Natural killer cell (primary cell): ENCODE measurements around the gene BRD3. TPM values are rescaled to one million over a fixed set of nuclear protein-coding genes. Genes with fewer than 3 reads are reported as not detected.

ENCODE experiments used
- ATAC-seq, 3 donors: fragments of 150-1000 bp in 2 of 3; fragments of 200-7000 bp in 1 of 3; cut with Tn5 transposase; 1 replicate in 1 of 3; 2 replicates in 2 of 3; pipeline ENCODE4 v1.10.0; 2021; ENCODE audit warnings: mild to moderate bottlenecking in 2 of 3, moderate library complexity in 2 of 3
- DNase-seq, 2 donors: peaks; one replicate each; pipeline versions ENCODE4 v3.0.0 to v3.0.0-alpha.2; 2013 to 2021; ENCODE audit warnings: mixed read lengths in 1 of 2
- H3K27ac ChIP-seq: one replicate; pipeline ENCODE4 v1.5.1; 2013; ENCODE audit warnings: mild to moderate bottlenecking, low read length
- H3K27me3 ChIP-seq: one replicate; pipeline ENCODE4 v1.6.1; 2013; ENCODE audit warnings: low read length; ENCODE audit not compliant: control insufficient read depth, insufficient read depth
- H3K36me3 ChIP-seq: one replicate; pipeline ENCODE4 v1.6.1; 2013; ENCODE audit warnings: low read length; ENCODE audit not compliant: control insufficient read depth, insufficient read depth
- H3K4me1 ChIP-seq: one replicate; pipeline ENCODE4 v1.6.1; 2013; ENCODE audit warnings: low read length; ENCODE audit not compliant: control insufficient read depth, insufficient read depth
- H3K4me3 ChIP-seq: one replicate; pipeline ENCODE4 v1.5.1; 2013; ENCODE audit warnings: low read length
- H3K9me3 ChIP-seq: one replicate; pipeline ENCODE4 v1.6.1; 2013; ENCODE audit warnings: low read length; ENCODE audit not compliant: control insufficient read depth, insufficient read depth
- H3K27ac Mint-ChIP-seq, 2 donors: one replicate each; pipeline ENCODE4 v1.8.0; 2022; ENCODE audit warnings: mild to moderate bottlenecking in 2 of 2, mixed read lengths in 2 of 2, moderate library complexity in 1 of 2
- H3K27me3 Mint-ChIP-seq, 2 donors: one replicate each; pipeline ENCODE4 v1.8.0; 2022; ENCODE audit warnings: low read depth in 2 of 2, mixed read lengths in 2 of 2
- H3K36me3 Mint-ChIP-seq: one replicate; pipeline ENCODE4 v1.8.0; 2022; ENCODE audit warnings: mixed read lengths
- H3K4me1 Mint-ChIP-seq, 2 donors: one replicate each; pipeline ENCODE4 v1.8.0; 2022; ENCODE audit warnings: mixed read lengths in 2 of 2
- H3K4me3 Mint-ChIP-seq: one replicate; pipeline ENCODE4 v1.8.0; 2022; ENCODE audit warnings: mild to moderate bottlenecking, moderate library complexity, mixed read lengths
- H3K9me3 Mint-ChIP-seq, 2 donors: one replicate each; pipeline ENCODE4 v1.8.0; 2022; ENCODE audit warnings: mixed read lengths in 2 of 2
- WGBS: methylation state at CpG from one replicate; pipeline ENCODE4 v1.1.7; 2013; ENCODE audit warnings: missing lambda C conversion rate; ENCODE audit not compliant: insufficient coverage; 5-methylcytosine and 5-hydroxymethylcytosine counted together
- intact Hi-C: fragments of 100-400 bp; cut with micrococcal nuclease; formaldehyde crosslinking; loops from one replicate; pipeline ENCODE4 v1.14.2; 2022
- total RNA-seq, 4 donors: library from RNA; stranded (reverse); fragments of 120-200 nt in 1 of 4; gene quantifications; one replicate each; pipeline versions ENCODE4 v1.2.3 to v1.2.4, GENCODE V29; 2013 to 2022
- TF ChIP-seq, protein P1 (sequence below): fragments of 200-600 bp; IDR thresholded peaks from one replicate; pipeline ENCODE4 v1.8.0; 2022; ENCODE audit warnings: antibody characterized with exemption

BRD3 gene
- total RNA-seq, 3 donors from 2014 or later (not counting 1 experiment from before 2014, with no cell fraction given): 52.8 to 63.0 (median 52.8) TPM

DNA sequence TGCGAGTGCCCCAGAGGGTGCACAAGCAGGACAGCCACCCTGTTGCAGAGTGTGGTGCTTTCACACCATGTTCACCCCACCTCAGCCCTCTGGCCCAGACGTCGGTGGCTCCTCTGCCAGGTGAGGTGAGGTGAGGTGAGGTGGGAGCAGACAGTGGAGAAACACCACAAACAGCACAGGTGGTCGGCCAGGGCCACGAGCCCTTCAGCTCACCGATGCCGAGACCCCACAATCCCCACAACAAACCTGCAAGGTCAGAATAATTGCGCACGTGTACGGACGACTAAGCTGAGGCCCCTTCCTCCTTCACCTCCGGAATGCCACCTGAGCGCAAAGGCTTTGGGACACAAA is 10.5 kb downstream of the BRD3 start:
- no peaks in the 10 kb centered on the region for H3K36me3 Mint-ChIP-seq
- no peaks in the 10 kb centered on the region for H3K27me3 Mint-ChIP-seq
- Histone ChIP-seq H3K27me3 (no peaks in the 10 kb centered on the region), H3K4me3 (no peak overlapping the region), H3K4me1 (peaks cover 56% of the 10 kb centered on the region), H3K27ac (no peak overlapping the region), H3K36me3 (peaks cover 13% of the 10 kb centered on the region), H3K9me3 (no peaks in the 10 kb centered on the region)
- TF ChIP-seq, protein P1, sequence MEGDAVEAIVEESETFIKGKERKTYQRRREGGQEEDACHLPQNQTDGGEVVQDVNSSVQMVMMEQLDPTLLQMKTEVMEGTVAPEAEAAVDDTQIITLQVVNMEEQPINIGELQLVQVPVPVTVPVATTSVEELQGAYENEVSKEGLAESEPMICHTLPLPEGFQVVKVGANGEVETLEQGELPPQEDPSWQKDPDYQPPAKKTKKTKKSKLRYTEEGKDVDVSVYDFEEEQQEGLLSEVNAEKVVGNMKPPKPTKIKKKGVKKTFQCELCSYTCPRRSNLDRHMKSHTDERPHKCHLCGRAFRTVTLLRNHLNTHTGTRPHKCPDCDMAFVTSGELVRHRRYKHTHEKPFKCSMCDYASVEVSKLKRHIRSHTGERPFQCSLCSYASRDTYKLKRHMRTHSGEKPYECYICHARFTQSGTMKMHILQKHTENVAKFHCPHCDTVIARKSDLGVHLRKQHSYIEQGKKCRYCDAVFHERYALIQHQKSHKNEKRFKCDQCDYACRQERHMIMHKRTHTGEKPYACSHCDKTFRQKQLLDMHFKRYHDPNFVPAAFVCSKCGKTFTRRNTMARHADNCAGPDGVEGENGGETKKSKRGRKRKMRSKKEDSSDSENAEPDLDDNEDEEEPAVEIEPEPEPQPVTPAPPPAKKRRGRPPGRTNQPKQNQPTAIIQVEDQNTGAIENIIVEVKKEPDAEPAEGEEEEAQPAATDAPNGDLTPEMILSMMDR: no peak
- intact Hi-C loops: no loop called here
- H3K4me3 Mint-ChIP-seq: no peak overlapping the region
- DNase-seq: no peak
- H3K27ac Mint-ChIP-seq: peak overlapping the region in 1 of 2 donors; percentile 24
- ATAC-seq: no peak
- 93% methylated on average over 11 of the region's 13 CpGs for WGBS
- no peaks in the 10 kb centered on the region for H3K9me3 Mint-ChIP-seq
- H3K4me1 Mint-ChIP-seq: peaks cover 7 to 56% of the 10 kb centered on the region in 2 donors

DNA sequence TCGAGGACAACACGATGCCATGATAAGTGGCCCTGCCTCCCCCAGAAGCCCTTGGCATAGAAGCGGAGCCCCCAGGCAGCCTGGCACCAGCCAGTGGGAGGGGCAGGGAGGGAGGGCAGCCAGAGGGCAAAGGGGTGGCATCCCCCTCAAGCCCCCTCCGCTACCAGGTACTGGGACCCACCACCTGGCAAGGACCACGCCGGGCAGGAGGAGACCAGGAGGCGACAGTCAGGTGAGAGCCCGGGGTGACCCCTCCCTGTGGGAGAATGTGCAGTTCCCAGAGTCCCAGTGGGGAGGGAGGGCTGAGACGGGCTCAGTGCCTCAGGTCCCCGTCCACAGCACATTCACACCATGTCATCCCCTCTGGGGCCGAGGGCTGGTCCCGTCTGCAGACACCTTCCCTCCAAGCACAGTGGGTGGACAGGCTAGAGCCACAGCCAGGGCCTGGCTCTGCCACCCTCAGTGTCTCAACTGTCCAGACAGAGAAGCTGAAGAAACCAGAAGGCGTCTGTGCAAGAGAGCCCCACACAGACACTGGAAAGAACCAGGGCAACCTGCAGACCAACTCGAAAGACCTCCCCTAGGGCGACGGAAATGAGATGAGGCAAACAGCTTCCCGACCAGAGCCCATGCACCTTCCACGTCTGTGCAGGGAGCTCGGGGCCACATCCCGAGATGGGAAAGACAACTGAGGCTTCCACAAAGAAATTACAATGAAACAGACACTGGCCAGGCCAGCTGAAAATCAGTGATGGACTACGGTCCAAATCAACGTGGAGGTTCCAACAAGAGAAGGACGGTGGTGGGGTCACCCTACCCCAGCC is 11.1 kb downstream of the BRD3 start:
- Mint-ChIP-seq H3K36me3 (peaks cover 2% of the 10 kb centered on the region), H3K27me3 (no peaks in the 10 kb centered on the region), H3K4me3 (no peak overlapping the region), H3K4me1 (peaks cover 7 to 53% of the 10 kb centered on the region in 2 donors), H3K9me3 (no peaks in the 10 kb centered on the region), H3K27ac (peak overlapping the region in 1 of 2 donors; percentile 24)
- no peak overlapping the region for H3K4me3 ChIP-seq
- ATAC-seq (no peak), DNase-seq (no peak)
- H3K4me1 ChIP-seq: peaks cover 50% of the 10 kb centered on the region
- H3K27ac ChIP-seq: no peak overlapping the region
- H3K36me3 ChIP-seq: peaks cover 16% of the 10 kb centered on the region
- TF ChIP-seq, protein P1: no peak
- H3K9me3 ChIP-seq: no peaks in the 10 kb centered on the region
- WGBS: 90% methylated on average over 21 of the region's 23 CpGs
- H3K27me3 ChIP-seq: no peaks in the 10 kb centered on the region
- intact Hi-C loops: no loop called here

DNA sequence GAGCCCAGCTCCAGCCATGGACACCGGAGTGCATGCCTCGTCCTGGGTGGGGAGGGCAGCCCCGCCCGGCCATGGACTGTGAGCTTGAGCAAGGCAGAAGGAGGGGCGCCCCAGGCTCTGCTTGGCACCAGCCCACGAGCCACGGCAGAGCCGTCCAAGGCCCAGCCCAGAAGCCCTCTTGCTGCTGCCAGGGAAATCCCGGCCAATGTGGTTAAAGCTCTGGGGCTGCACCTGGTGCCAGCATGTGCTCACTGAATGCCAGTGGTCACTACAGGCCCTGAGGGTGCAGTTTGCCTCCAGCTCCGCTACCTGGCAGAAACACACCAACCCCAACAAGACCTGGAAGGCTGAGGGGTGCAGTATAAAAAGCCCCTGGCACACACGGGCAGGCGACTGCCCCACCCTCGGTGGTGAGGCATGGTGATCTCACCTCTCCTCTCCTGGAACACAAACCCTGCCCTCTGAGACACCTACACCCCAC is 11.8 kb downstream of the BRD3 start:
- H3K4me1 Mint-ChIP-seq: peaks cover 7 to 51% of the 10 kb centered on the region in 2 donors
- DNase-seq: no peak
- H3K4me3 Mint-ChIP-seq: no peak overlapping the region
- TF ChIP-seq, protein P1: no peak
- H3K4me1 ChIP-seq: peaks cover 43% of the 10 kb centered on the region
- no peak overlapping the region for H3K27ac ChIP-seq
- WGBS: 67% methylated on average over 13 of the region's 13 CpGs
- H3K9me3 Mint-ChIP-seq: no peaks in the 10 kb centered on the region
- peaks cover 7% of the 10 kb centered on the region for H3K36me3 Mint-ChIP-seq
- H3K27me3 ChIP-seq: no peaks in the 10 kb centered on the region
- no peak for ATAC-seq
- peaks cover 21% of the 10 kb centered on the region for H3K36me3 ChIP-seq
- intact Hi-C loops: no loop called here
- H3K27ac Mint-ChIP-seq: no peak overlapping the region
- no peaks in the 10 kb centered on the region for H3K27me3 Mint-ChIP-seq
- no peak overlapping the region for H3K4me3 ChIP-seq
- H3K9me3 ChIP-seq: no peaks in the 10 kb centered on the region
